IPS DF 19.7 (cell line): ENCODE results near the gene MAD2L1.
"Not testable (repeated sequence)": the region's sequence is repeated elsewhere in the genome, so short reads cannot be mapped to it uniquely, and the experiment has no call there.

ENCODE experiments used
- DNase-seq: peaks from one replicate; pipeline ENCODE4 v3.0.0-alpha.2; 2013; ENCODE audit warnings: low read depth, low spot score

MAD2L1 gene

GRCh38 chr4:120066517-120067340 lies at the start of gene MAD2L1:
Gene MAD2L1 (minus strand): TSS chr4:120066848. CDS start chr4:120066734, 114 bp downstream.
- DNase-seq, result peak; percentile 82

- no peak for DNase-seq
Observed at GRCh38 chr4:120111745-120112144, 45.1 kb upstream of the MAD2L1 start.

GRCh38 chr4:120109406-120109805 lies 42.8 kb upstream of the MAD2L1 start:
- DNase-seq, result no peak

- DNase-seq, result no peak
Observed at GRCh38 chr4:120105472-120105871, 38.8 kb upstream of the MAD2L1 start.

- DNase-seq, result no peak
Observed at GRCh38 chr4:120096508-120097297, 30.1 kb upstream of the MAD2L1 start.

- no peak for DNase-seq
Observed at GRCh38 chr4:120088507-120088906, 21.9 kb upstream of the MAD2L1 start.

GRCh38 chr4:120088066-120088465 lies 21.4 kb upstream of the MAD2L1 start:
- DNase-seq, result not testable (repeated sequence)

GRCh38 chr4:120085705-120086104 lies 19.1 kb upstream of the MAD2L1 start:
- DNase-seq, result no peak

GRCh38 chr4:120084327-120084726 lies 17.7 kb upstream of the MAD2L1 start:
- no peak for DNase-seq

GRCh38 chr4:120083152-120083551 lies 16.5 kb upstream of the MAD2L1 start:
- DNase-seq, result no peak

GRCh38 chr4:120082251-120082650 lies 15.6 kb upstream of the MAD2L1 start:
- no peak for DNase-seq

- DNase-seq, result no peak
Observed at GRCh38 chr4:120081726-120082125, 15.1 kb upstream of the MAD2L1 start.

- no peak for DNase-seq
Observed at GRCh38 chr4:120080533-120080932, 13.9 kb upstream of the MAD2L1 start.

GRCh38 chr4:120079839-120080520 lies 13.3 kb upstream of the MAD2L1 start:
- no peak for DNase-seq

- no peak for DNase-seq
Observed at GRCh38 chr4:120078216-120078615, 11.6 kb upstream of the MAD2L1 start.

- DNase-seq, result no peak
Observed at GRCh38 chr4:120071192-120071795, 4.6 kb upstream of the MAD2L1 start.

GRCh38 chr4:120070196-120070595 lies 3.5 kb upstream of the MAD2L1 start:
- no peak for DNase-seq

- DNase-seq, result no peak
Observed at GRCh38 chr4:120065974-120066516, 603 bp downstream of the MAD2L1 start.

GRCh38 chr4:120064887-120065286 lies 1.8 kb downstream of the MAD2L1 start:
- DNase-seq, result no peak

GRCh38 chr4:120063711-120064110 lies 2.9 kb downstream of the MAD2L1 start:
- DNase-seq, result not testable (repeated sequence)

GRCh38 chr4:120062663-120063195 lies 3.9 kb downstream of the MAD2L1 start:
- DNase-seq, result no peak
